Measurements from ENCODE around the gene USO1.

GRCh38 chr4:75685546-75686189 is 38.7 kb upstream of the USO1 start:
- TF ChIP-seq POLR2AphosphoS5 (IDR thresholded peaks at IDR 0.05; ENCODE audit: borderline replicate concordance, low read depth, low read length) (no peak), EZH2 (IDR thresholded peaks at IDR 0.05) (no peak), FOXP2 (optimal IDR thresholded peaks at IDR 0.05; ENCODE audit: control extremely low read depth, extremely low read length, insufficient read depth) (no peak)
